NAMALWA (cell line): ENCODE measurements around the gene TRAP1.

Experiments used
- DNase-seq: peaks from one replicate; pipeline ENCODE4 v3.0.0-alpha.2; 2015; ENCODE audit warnings: low spot score

TRAP1 gene

GRCh38 chr16:3651461-3652372, 65.6 kb downstream of the TRAP1 start:
- DNase-seq = no peak

- DNase-seq = no peak
These were observed 66.6 kb downstream of the TRAP1 start for GRCh38 chr16:3650631-3651265.

DNA sequence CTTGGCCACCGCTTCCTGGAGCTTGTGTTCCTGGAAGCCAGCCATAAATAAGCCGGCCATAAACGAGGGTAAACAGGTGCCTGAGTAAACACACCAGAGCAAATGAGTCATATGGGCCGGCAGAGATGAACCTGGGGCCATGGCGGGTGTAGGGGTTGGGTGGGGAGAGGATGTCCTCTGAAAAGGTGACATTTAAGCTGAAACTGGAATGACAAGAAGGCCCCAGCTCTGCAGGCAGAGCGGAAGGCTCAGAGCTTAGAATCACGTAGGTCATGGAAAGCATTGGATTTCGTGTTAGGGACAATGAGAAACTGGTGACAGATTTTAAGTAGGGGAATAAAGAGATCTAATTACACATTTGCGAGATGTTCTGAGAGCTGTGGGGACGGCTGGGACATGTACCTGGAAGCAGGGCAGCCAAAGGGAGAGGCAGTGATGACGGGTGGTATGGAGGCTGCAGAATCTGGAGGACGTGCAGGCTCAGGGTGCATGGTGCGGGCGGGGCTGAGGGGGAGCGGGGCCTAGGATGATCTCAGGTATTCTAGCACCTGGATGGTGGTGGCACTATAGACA, 70.9 kb downstream of the TRAP1 start:
- DNase-seq = no peak

- peak; percentile 58 for DNase-seq
These were observed 71.6 kb downstream of the TRAP1 start for GRCh38 chr16:3645504-3646347.

- no peak for DNase-seq
These were observed 72.2 kb downstream of the TRAP1 start for GRCh38 chr16:3645108-3645503.

GRCh38 chr16:3643095-3643730, 74.1 kb downstream of the TRAP1 start:
- no peak for DNase-seq

GRCh38 chr16:3642397-3643094, 74.8 kb downstream of the TRAP1 start:
- DNase-seq = no peak

DNA sequence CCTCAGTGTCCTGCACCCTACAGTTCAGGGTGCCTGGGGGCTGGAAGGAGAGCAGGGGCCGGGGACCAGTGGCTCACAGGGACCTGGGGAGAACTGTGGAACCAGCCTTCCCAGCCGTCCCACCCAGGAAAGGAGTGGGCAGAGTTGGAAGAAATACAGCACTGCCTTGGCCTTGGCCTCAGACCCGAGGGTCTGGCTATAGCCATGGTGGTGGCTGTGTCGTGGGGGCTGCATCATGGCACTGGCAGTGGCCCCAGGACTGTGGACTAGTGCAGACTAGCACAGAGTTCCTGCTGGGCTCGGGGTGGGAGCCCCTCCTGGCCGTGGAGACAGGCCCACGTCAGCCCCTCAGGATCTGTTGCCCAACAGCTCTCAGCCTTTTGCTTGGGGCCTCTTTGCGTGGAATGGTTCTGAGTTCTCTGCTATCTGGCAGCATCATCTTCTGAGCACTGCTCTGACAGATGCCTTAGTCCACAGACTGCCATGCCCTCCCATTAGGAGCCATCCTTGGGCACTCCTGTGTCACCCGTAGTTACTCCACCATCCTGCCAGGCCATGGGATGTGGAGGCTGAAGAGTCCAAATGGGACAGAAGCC, 75.4 kb downstream of the TRAP1 start:
- no peak for DNase-seq

DNA sequence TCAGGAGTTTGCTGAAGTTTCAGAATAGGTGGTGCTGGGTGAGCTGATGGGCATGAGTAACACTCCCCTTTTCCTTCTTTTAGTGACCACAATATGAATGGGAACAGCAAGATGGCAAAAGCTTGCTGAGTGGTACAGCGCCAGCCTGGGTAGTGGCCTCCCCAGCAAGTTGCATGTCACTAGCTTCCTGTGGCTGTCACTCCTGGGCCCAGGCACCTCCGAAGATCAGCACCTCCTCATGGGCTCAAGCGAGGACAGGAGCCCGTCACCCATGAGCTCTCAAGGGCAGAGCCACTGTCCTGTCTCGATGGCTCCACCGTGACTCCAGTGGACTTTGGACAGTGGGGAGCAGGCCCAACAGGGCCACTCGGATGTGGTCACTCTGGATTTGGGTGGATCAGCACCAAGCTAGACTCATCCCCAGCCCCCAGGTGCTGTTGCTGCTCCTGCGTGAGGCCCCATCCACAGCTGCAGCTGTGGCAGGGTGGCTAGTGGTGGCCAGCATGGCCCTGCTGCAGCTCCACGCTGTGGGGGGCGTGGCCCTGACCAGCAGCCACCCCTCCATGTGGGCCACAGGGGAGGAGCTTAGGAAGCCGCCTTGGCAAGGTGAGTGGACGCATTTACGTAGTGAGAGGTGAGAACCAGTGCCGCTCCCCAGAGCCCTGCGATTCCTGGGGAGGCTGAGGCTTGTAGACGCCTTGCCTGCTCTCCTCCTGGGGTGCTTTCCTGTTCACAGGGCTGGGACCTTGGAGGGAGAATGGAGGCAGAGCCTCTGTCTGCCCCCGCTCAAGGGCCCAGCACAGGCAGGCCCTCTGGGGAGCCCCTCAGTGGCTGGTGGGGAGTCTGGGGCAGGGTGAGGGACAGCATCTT, 76.5 kb downstream of the TRAP1 start:
- DNase-seq = no peak

DNA sequence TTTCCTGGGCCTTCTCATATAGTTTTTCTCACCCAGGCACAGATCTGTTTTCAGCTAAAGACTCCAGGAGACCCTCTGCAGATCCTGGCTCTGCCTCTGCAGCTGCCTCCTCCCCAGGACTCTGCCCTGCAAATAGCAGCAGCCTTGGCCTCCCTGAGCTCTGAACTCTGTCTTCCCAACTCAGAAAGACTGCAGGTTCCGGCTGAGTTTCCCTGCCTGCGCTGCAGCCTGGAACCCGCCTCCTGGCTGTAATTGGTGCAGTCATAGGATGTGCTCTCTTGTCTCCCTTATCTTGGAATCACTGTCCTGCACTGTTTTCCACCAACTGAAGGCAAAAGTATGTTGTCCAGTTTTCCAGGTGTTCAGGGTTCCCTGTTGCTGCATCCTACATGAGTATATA, 77.1 kb downstream of the TRAP1 start:
- no peak for DNase-seq

GRCh38 chr16:3638916-3639644, 78.2 kb downstream of the TRAP1 start:
- no peak for DNase-seq

DNA sequence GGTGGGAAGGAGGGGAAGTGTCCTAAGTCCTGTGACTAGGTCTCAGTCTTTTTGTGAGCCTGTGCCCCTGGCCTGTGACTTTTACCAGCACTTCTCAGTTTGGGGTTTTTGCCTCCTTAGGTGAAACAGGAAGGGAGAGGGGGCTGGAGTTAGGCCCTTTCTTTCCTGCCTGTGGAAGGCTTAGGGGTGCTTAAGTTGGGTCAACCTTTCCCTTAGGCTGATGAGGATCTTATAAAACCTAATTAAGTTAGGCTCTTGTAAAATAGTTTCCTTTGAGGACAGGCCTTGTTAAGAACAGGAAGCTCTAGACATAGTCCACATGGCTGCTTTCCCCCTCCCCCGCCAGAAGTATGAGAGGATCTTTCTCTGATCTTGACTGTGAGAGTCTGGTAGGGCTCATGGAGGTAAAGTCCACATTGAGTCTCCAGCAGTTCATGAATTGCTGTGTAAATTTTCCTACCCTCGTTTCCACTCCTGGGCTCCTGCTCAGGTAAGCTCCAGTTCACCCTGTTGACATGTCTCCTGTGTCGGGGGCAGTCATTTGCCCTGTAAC, 79.9 kb downstream of the TRAP1 start:
- peak; percentile 77 for DNase-seq

DNA sequence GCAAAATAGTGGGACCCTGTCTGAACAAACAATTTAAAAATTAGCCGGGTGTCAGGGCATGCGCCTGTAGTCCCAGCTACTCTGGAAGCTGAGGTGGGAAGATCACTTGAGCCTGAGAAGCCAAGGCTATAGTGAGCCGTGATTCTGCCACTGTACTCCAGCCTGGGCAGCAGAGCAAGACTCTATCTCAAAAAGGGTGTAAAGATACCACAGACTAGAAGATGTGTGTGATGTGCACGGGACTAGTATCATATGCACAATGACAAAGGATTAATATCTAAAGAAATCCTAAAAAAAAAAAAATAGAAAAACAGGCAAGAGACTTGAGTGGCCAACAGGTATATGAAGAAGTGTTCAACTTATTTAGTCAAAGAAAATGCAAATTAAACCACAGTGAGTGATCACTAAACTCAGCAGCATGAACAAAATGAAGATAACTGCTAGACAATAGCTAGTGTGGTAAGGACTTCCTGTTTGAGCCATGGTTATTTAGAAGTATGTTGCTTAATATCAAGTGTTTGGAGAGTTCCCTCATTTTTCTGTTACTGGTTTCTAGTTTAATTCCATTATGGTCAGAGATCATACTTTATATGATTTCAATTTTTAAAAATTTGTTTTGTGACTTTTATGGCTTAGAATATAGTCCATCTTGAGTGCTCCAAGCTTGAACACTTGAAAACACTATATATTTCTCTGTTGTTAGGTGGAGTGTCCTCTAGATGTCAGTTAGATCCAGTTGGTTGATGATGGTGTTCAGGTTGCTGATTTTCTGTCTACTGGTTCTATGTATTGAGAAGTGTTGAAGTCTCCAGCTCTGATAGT, 91.2 kb downstream of the TRAP1 start:
- DNase-seq = peak; percentile 85

- DNase-seq = no peak
These were observed 92.0 kb downstream of the TRAP1 start for GRCh38 chr16:3625331-3625730.

DNA sequence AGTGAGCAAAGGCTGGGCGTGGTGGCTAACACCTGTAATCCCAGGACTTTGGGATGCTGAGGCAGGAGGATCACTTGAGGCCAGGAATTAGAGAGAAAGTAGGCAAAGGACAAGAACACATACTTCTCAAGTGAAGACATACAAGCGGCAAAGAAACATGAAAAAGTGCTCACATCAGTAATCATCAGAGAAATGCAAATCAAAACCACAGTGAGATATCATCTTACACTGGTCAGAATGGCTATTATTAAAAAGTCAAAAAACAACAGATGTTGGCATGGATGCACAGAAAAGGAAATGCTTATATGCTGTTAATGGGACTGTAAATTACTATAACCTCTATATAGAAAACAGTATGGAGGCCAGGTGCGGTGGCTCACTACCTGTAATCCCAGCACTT, 93.7 kb downstream of the TRAP1 start:
- DNase-seq = peak; percentile 85

DNA sequence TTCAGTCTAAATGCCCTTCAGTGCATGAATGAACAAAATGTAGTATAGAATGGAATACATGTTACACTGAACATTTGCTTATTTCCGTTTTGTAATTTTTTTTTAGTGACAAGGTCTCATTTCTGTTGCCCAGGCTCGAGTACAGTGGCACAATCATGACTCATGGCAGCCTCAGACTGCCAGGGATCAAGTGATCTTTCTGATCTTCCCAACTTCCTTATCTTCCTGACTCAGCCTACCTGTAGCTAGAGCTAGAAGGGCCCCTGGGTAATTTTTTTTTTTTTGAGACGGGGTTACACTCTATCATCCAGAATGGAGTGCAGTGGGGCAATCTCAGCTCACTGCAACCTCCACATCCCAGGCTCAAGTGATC, 98.6 kb downstream of the TRAP1 start:
- DNase-seq = peak; percentile 44

- DNase-seq = no peak
These were observed 104.5 kb downstream of the TRAP1 start for GRCh38 chr16:3612510-3613466.
